Endodermal cell (in vitro differentiated cells): ENCODE data around the gene FMR1. TPM values are rescaled to one million over a fixed set of nuclear protein-coding genes. Genes with fewer than 3 reads are reported as not detected.

ENCODE experiments used
- DNase-seq: peaks from one replicate; pipeline ENCODE4 v3.0.0-alpha.2; 2017
- H3K27ac ChIP-seq: 2 replicates; pipeline ENCODE4 v1.5.1; 2013; ENCODE audit warnings: mild to moderate bottlenecking, low read depth, low read length, moderate library complexity
- H3K27me3 ChIP-seq: 2 replicates; pipeline ENCODE4 v1.6.1; 2013; ENCODE audit warnings: mild to moderate bottlenecking, low read length, moderate library complexity; ENCODE audit not compliant: insufficient read depth, control insufficient read depth, poor library complexity, severe bottlenecking
- H3K36me3 ChIP-seq: 2 replicates; pipeline ENCODE4 v1.7.0; 2013; ENCODE audit warnings: mild to moderate bottlenecking, low read length, moderate library complexity; ENCODE audit not compliant: control insufficient read depth, insufficient read depth
- H3K4me1 ChIP-seq: one replicate; pipeline ENCODE4 v1.7.0; 2013; ENCODE audit warnings: low read length; ENCODE audit not compliant: control insufficient read depth, insufficient read depth
- H3K4me3 ChIP-seq: 2 replicates; pipeline ENCODE4 v1.5.1; 2013; ENCODE audit warnings: mild to moderate bottlenecking, low read length, moderate library complexity
- H3K9ac ChIP-seq: 2 replicates; pipeline ENCODE4 v1.6.1; 2013; ENCODE audit warnings: mild to moderate bottlenecking, low read length, moderate library complexity; ENCODE audit not compliant: poor library complexity, severe bottlenecking; ENCODE audit errors: extremely low read depth
- H3K9me3 ChIP-seq: 2 replicates; pipeline ENCODE4 v1.6.1; 2013; ENCODE audit warnings: mild to moderate bottlenecking, low read length, moderate library complexity; ENCODE audit not compliant: control insufficient read depth
- H3K27ac Mint-ChIP-seq: 2 replicates; pipeline ENCODE4 v1.8.0; 2020; ENCODE audit warnings: mixed read lengths
- H3K27me3 Mint-ChIP-seq: 2 replicates; pipeline ENCODE4 v1.8.0; 2021; ENCODE audit warnings: mild to moderate bottlenecking, mixed read lengths; ENCODE audit not compliant: insufficient read depth
- H3K36me3 Mint-ChIP-seq: 2 replicates; pipeline ENCODE4 v1.8.0; 2020; ENCODE audit warnings: low read depth, mixed read lengths
- H3K4me1 Mint-ChIP-seq: 2 replicates; pipeline ENCODE4 v1.8.0; 2020; ENCODE audit warnings: mixed read lengths
- H3K4me3 Mint-ChIP-seq: 2 replicates; pipeline ENCODE4 v1.8.0; 2020; ENCODE audit warnings: mild to moderate bottlenecking, moderate library complexity, mixed read lengths
- H3K9me3 Mint-ChIP-seq: 2 replicates; pipeline ENCODE4 v1.8.0; 2020; ENCODE audit warnings: mild to moderate bottlenecking, mixed read lengths
- WGBS, 2 experiments: methylation state at CpG; one replicate each; pipeline versions ENCODE4 v1.1.5 to v1.1.7; 2013; ENCODE audit warnings: missing lambda C conversion rate in 2 of 2, mixed read lengths in 1 of 2; ENCODE audit not compliant: insufficient coverage in 1 of 2, insufficient read length in 1 of 2; 5-methylcytosine and 5-hydroxymethylcytosine counted together
- total RNA-seq, 2 donors: library from RNA; stranded (reverse); fragmentation: NEBNext Ultra II Directional in 1 of 2; extraction: Animal tissue kit (Norgen Biotek cat#: 25700) in 1 of 2; gene quantifications; 2 replicates in 1 of 2; 3 replicates in 1 of 2; pipeline ENCODE4 v1.2.1, GENCODE V29; 2021
- TF ChIP-seq, protein P1 (sequence below): fragments of 200-600 bp; sonication (generic); conservative IDR thresholded peaks from 2 replicates; pipeline ENCODE4 v1.5.0; 2021; ENCODE audit warnings: antibody characterized with exemption, mild to moderate bottlenecking

FMR1 gene
- total RNA-seq, 2 donors from 2014 or later = 55.4 to 59.1 TPM

GRCh38 chrX:147935156-147935758 lies 23.5 kb downstream of the FMR1 start:
- H3K27ac Mint-ChIP-seq = no peak overlapping the region
- no peak overlapping the region for H3K27ac ChIP-seq
- peaks cover 62% of the 10 kb centered on the region for H3K36me3 ChIP-seq
- no peaks in the 10 kb centered on the region for H3K4me1 Mint-ChIP-seq
- no peaks in the 10 kb centered on the region for H3K9me3 ChIP-seq
- peaks cover 47% of the 10 kb centered on the region for H3K36me3 Mint-ChIP-seq
- no peaks in the 10 kb centered on the region for H3K27me3 Mint-ChIP-seq
- H3K4me3 Mint-ChIP-seq = no peak overlapping the region
- peaks cover 25% of the 10 kb centered on the region for H3K9me3 Mint-ChIP-seq
- H3K4me3 ChIP-seq = no peak overlapping the region
- no peak for DNase-seq
- 97% methylated on average over 3 of the region's 3 CpGs; no CpG with 5 or more reads in 1 of the 2 experiments for WGBS, 2 experiments
- no peaks in the 10 kb centered on the region for H3K27me3 ChIP-seq
- no peak overlapping the region for H3K9ac ChIP-seq
- TF ChIP-seq, protein P1, sequence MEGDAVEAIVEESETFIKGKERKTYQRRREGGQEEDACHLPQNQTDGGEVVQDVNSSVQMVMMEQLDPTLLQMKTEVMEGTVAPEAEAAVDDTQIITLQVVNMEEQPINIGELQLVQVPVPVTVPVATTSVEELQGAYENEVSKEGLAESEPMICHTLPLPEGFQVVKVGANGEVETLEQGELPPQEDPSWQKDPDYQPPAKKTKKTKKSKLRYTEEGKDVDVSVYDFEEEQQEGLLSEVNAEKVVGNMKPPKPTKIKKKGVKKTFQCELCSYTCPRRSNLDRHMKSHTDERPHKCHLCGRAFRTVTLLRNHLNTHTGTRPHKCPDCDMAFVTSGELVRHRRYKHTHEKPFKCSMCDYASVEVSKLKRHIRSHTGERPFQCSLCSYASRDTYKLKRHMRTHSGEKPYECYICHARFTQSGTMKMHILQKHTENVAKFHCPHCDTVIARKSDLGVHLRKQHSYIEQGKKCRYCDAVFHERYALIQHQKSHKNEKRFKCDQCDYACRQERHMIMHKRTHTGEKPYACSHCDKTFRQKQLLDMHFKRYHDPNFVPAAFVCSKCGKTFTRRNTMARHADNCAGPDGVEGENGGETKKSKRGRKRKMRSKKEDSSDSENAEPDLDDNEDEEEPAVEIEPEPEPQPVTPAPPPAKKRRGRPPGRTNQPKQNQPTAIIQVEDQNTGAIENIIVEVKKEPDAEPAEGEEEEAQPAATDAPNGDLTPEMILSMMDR = no peak
- no peaks in the 10 kb centered on the region for H3K4me1 ChIP-seq

- TF ChIP-seq, protein P1 = no peak
- no peaks in the 10 kb centered on the region for H3K4me1 Mint-ChIP-seq
- H3K36me3 Mint-ChIP-seq = peaks cover 51% of the 10 kb centered on the region
- H3K4me3 Mint-ChIP-seq = no peak overlapping the region
- no peak overlapping the region for H3K27ac Mint-ChIP-seq
- no peak overlapping the region for H3K27ac ChIP-seq
- no peak overlapping the region for H3K4me3 ChIP-seq
- H3K27me3 ChIP-seq = no peaks in the 10 kb centered on the region
- peaks cover 20% of the 10 kb centered on the region for H3K9me3 Mint-ChIP-seq
- no peak for DNase-seq
- H3K27me3 Mint-ChIP-seq = no peaks in the 10 kb centered on the region
- 99% methylated on average over 5 of the region's 5 CpGs; no CpG with 5 or more reads in 1 of the 2 experiments for WGBS, 2 experiments
- no peak overlapping the region for H3K9ac ChIP-seq
- H3K4me1 ChIP-seq = no peaks in the 10 kb centered on the region
- no peaks in the 10 kb centered on the region for H3K9me3 ChIP-seq
- H3K36me3 ChIP-seq = peaks cover 67% of the 10 kb centered on the region
Measured at GRCh38 chrX:147945286-147945685, 33.6 kb downstream of the FMR1 start.

DNA sequence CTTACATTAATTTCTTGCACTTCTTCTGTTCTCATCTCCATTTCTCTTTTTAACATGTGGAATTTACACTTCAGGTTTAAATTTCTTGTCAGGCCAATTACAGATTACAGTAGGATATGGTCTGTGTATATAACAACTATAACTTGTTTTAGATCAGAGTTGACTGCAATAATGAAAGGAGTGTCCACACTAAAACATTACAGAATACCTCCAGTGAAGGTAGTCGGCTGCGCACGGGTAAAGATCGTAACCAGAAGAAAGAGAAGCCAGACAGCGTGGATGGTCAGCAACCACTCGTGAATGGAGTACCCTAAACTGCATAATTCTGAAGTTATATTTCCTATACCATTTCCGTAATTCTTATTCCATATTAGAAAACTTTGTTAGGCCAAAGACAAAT lies 36.8 kb downstream of the FMR1 start:
- Mint-ChIP-seq H3K9me3 (peaks cover 32% of the 10 kb centered on the region), H3K27ac (no peak overlapping the region), H3K36me3 (peaks cover 31% of the 10 kb centered on the region), H3K27me3 (no peaks in the 10 kb centered on the region), H3K4me3 (no peak overlapping the region), H3K4me1 (no peaks in the 10 kb centered on the region)
- Histone ChIP-seq H3K36me3 (peaks cover 52% of the 10 kb centered on the region), H3K4me1 (no peaks in the 10 kb centered on the region), H3K9me3 (no peaks in the 10 kb centered on the region), H3K27me3 (no peaks in the 10 kb centered on the region), H3K9ac (no peak overlapping the region), H3K27ac (no peak overlapping the region), H3K4me3 (no peak overlapping the region)
- no peak for DNase-seq
- WGBS, 2 experiments = 98% methylated on average over 5 of the region's 7 CpGs; no CpG with 5 or more reads in 1 of the 2 experiments
- TF ChIP-seq, protein P1 = no peak
